HepG2 (cell line): ENCODE measurements around the gene MIB2. TPM values are rescaled to one million over a fixed set of nuclear protein-coding genes. Genes with fewer than 3 reads are reported as not detected.

Source experiments
- AFF4 ChIP-seq: sonication (generic); formaldehyde crosslinking; IDR thresholded peaks from 2 replicates; pipeline ENCODE4 v1.4.0; 2020; ENCODE audit warnings: missing genetic modification reagents
- ASH2L ChIP-seq: fragments of 300-600, 200-600 bp; sonication (generic); IDR thresholded peaks from 2 replicates; pipeline ENCODE4 v1.7.0; 2017; ENCODE audit warnings: low read depth, mild to moderate bottlenecking, moderate library complexity, mixed read lengths, low read length; ENCODE audit not compliant: insufficient read length
- CREB1 ChIP-seq, 2 experiments: fragments of 450-650 bp in 1 of 2; IDR thresholded peaks; 2 replicates each; pipeline ENCODE4 v1.6.1; 2016 to 2017; ENCODE audit warnings: control low read depth in 1 of 2, mild to moderate bottlenecking in 1 of 2, missing compliant biosample characterization in 1 of 2, missing genetic modification characterization in 1 of 2
- CTCF ChIP-seq: sonication (generic); formaldehyde crosslinking; IDR thresholded peaks from 2 replicates; pipeline ENCODE4 v1.5.0; 2020; ENCODE audit warnings: mild to moderate bottlenecking, missing genetic modification reagents, moderate library complexity
- FOXA1 ChIP-seq, 2 experiments: fragments of 450-650 bp in 1 of 2; sonication (generic) in 1 of 2; formaldehyde crosslinking in 1 of 2; IDR thresholded peaks; 2 replicates each; pipeline versions ENCODE4 v1.4.0 to v1.6.1; 2016 to 2020; ENCODE audit warnings: missing genetic modification reagents in 1 of 2
- HOXA7 ChIP-seq: sonication (generic); formaldehyde crosslinking; IDR thresholded peaks from 2 replicates; pipeline ENCODE4 v1.8.1; 2022; ENCODE audit warnings: mild to moderate bottlenecking, missing genetic modification reagents, moderate library complexity
- HOXA9 ChIP-seq: sonication (generic); formaldehyde crosslinking; IDR thresholded peaks from 2 replicates; pipeline ENCODE4 v1.8.1; 2022; ENCODE audit warnings: missing genetic modification reagents, mild to moderate bottlenecking, moderate library complexity, borderline replicate concordance
- NR2F1 ChIP-seq, 2 experiments: fragments of 450-650 bp in 1 of 2; formaldehyde crosslinking in 1 of 2; IDR thresholded peaks; 2 replicates each; pipeline versions ENCODE4 v1.5.0 to v1.6.1; 2016 to 2020; ENCODE audit warnings: mild to moderate bottlenecking in 1 of 2, missing compliant biosample characterization in 1 of 2, missing genetic modification reagents in 1 of 2, moderate library complexity in 1 of 2
- SALL1 ChIP-seq: sonication (generic); formaldehyde crosslinking; IDR thresholded peaks from 2 replicates; pipeline ENCODE4 v1.8.0; 2022; ENCODE audit warnings: mild to moderate bottlenecking, missing genetic modification reagents
- ZFX ChIP-seq: sonication (generic); formaldehyde crosslinking; IDR thresholded peaks from 2 replicates; pipeline ENCODE4 v1.4.0; 2020; ENCODE audit warnings: mild to moderate bottlenecking, low read depth, missing genetic modification reagents, moderate library complexity
- ZNF446 ChIP-seq: sonication (generic); formaldehyde crosslinking; IDR thresholded peaks from 2 replicates; pipeline ENCODE4 v1.5.0; 2020; ENCODE audit warnings: mild to moderate bottlenecking, missing genetic modification reagents
- ZNF547 ChIP-seq: sonication (generic); formaldehyde crosslinking; IDR thresholded peaks from 2 replicates; pipeline ENCODE4 v1.5.1; 2020; ENCODE audit warnings: mild to moderate bottlenecking, missing genetic modification reagents
- ZNF75D ChIP-seq: sonication (generic); formaldehyde crosslinking; IDR thresholded peaks from 2 replicates; pipeline ENCODE4 v1.8.1; 2023; ENCODE audit warnings: missing genetic modification reagents, mild to moderate bottlenecking, borderline replicate concordance
- ZNF850 ChIP-seq: sonication (generic); formaldehyde crosslinking; conservative IDR thresholded peaks from 2 replicates; pipeline ENCODE4 v1.9.0; 2021; ENCODE audit warnings: mild to moderate bottlenecking, missing genetic modification reagents
- ZSCAN25 ChIP-seq: sonication (generic); formaldehyde crosslinking; IDR thresholded peaks from 2 replicates; pipeline ENCODE4 v1.8.0; 2022; ENCODE audit warnings: mild to moderate bottlenecking, missing genetic modification reagents
- polyA plus RNA-seq, 8 experiments: library from polyadenylated mRNA; depleted of rRNA in 3 of 8; stranded (reverse) in 7 of 8; unstranded in 1 of 8; fragments of >200 nt; fragmentation: Illumina TruSeq in 4 of 8; extraction: Trizol in 4 of 8; gene quantifications; 2 replicates each; pipeline versions ENCODE4 v1.2.1 to v1.2.3, GENCODE V29; 2011 to 2016; ENCODE audit warnings: low read depth in 4 of 8, missing spikeins in 1 of 8, mixed read lengths in 1 of 8; ENCODE audit not compliant: insufficient read depth in 1 of 8
- total RNA-seq, 5 experiments: library from RNA; depleted of rRNA; stranded (reverse); fragments of >200 nt; fragmentation: Illumina TruSeq; extraction: Trizol; gene quantifications; 2 replicates each; pipeline ENCODE4 v1.2.3, GENCODE V29; 2016; ENCODE audit warnings: low read depth in 1 of 5
- TF ChIP-seq, protein P1 (sequence below): sonication (generic); formaldehyde crosslinking; IDR thresholded peaks from 2 replicates; pipeline ENCODE4 v1.4.0; 2020; ENCODE audit warnings: missing genetic modification reagents
- TF ChIP-seq, protein P2 (sequence below): IDR thresholded peaks from 2 replicates; pipeline ENCODE4 v1.6.1; 2016; ENCODE audit warnings: mild to moderate bottlenecking, missing biosample characterization, missing genetic modification reagents
- TF ChIP-seq, protein P3 (sequence below): sonication (generic); formaldehyde crosslinking; IDR thresholded peaks from 2 replicates; pipeline ENCODE4 v1.5.1; 2020; ENCODE audit warnings: mild to moderate bottlenecking, missing genetic modification reagents, borderline replicate concordance

The MIB2 gene
- total and polyA plus RNA-seq, 2 of the 13 experiments (the other 11 are each of a cell fraction or from before 2014, with no cell fraction given) = 19.9 to 30.4 TPM

DNA sequence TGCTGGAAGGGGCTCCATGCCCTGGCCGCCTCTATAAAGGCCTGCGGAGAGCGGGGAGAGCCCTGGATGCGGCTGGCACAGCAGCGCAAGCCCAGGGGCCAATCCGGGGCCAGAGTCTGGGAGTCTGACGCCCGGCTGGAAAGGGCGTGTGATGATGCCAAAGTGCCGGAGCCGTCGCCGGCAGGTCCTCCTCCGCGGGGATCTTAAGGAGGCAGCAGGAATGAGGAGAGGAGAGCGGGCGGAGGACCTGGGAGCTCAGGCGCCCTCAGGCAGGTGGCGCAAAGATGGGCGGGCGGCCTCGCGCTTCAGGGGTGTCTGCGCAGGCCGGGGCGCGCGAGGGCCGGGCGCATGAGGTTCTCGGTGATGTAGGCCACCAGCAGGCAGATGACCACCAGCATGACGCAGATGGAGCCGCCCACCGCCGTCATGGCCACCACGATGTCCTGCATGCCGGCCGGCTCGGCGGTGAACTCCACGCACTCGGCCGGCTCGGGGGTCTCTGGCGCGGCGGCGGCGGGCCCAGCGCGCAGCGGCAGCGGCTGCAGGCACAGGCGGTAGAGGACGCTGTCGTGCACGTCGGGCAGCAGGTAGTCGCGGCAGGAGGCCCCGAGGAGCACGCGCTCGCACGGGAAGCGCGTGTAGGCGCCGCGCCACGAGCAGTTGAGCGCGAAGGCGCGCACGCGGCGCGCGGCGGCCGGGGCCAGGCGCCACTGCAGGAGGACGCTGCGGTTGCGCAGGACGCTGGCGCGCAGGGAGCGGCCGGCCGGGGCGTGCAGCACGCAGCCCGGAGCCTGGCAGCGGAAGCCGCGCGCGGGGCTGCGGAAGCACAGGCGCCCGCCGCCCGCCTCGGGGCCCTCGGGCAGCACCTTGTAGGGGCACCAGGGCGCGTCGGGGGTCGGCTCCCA is 16.0 kb upstream of the MIB2 start (continued):
- TF ChIP-seq, protein P1, sequence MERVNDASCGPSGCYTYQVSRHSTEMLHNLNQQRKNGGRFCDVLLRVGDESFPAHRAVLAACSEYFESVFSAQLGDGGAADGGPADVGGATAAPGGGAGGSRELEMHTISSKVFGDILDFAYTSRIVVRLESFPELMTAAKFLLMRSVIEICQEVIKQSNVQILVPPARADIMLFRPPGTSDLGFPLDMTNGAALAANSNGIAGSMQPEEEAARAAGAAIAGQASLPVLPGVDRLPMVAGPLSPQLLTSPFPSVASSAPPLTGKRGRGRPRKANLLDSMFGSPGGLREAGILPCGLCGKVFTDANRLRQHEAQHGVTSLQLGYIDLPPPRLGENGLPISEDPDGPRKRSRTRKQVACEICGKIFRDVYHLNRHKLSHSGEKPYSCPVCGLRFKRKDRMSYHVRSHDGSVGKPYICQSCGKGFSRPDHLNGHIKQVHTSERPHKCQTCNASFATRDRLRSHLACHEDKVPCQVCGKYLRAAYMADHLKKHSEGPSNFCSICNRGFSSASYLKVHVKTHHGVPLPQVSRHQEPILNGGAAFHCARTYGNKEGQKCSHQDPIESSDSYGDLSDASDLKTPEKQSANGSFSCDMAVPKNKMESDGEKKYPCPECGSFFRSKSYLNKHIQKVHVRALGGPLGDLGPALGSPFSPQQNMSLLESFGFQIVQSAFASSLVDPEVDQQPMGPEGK = no peak
- no peak for TF ChIP-seq CREB1 (IDR thresholded peaks at IDR 0.05)
- TF ChIP-seq CREB1 (CRISPR knock-in tag; IDR thresholded peaks at IDR 0.05) = no peak
- no peak for TF ChIP-seq ZNF75D (CRISPR knock-in tag)
- TF ChIP-seq, protein P2, sequence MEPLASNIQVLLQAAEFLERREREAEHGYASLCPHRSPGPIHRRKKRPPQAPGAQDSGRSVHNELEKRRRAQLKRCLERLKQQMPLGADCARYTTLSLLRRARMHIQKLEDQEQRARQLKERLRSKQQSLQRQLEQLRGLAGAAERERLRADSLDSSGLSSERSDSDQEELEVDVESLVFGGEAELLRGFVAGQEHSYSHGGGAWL = no peak
- TF ChIP-seq HOXA9 (CRISPR knock-in tag) = no peak
- peak; percentile 27; the same call in 1 of the 2 replicates for TF ChIP-seq ZFX (CRISPR knock-in tag)
- no peak for TF ChIP-seq FOXA1 (IDR thresholded peaks at IDR 0.05)
- TF ChIP-seq FOXA1 (CRISPR knock-in tag; IDR thresholded peaks at IDR 0.05) = no peak
- TF ChIP-seq ZSCAN25 = no peak
- TF ChIP-seq, protein P3, sequence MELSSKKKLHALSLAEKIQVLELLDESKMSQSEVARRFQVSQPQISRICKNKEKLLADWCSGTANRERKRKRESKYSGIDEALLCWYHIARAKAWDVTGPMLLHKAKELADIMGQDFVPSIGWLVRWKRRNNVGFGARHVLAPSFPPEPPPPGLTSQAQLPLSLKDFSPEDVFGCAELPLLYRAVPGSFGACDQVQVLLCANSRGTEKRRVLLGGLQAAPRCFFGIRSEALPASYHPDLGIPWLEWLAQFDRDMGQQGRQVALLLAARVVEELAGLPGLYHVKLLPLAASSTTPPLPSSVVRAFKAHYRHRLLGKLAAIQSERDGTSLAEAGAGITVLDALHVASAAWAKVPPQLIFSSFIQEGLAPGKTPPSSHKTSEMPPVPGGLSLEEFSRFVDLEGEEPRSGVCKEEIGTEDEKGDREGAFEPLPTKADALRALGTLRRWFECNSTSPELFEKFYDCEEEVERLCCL (CRISPR knock-in tag) = no peak
- TF ChIP-seq CTCF (CRISPR knock-in tag) = peak; percentile 23; the same call in 1 of the 2 replicates
- no peak for TF ChIP-seq ASH2L
- peak; percentile 71; the same call in 1 of the 2 replicates for TF ChIP-seq ZNF446 (CRISPR knock-in tag)
- TF ChIP-seq AFF4 (CRISPR knock-in tag) = no peak
- TF ChIP-seq SALL1 (CRISPR knock-in tag) = 0 out of 2 replicates have a peak, but pooled peaks have one; percentile 9
- TF ChIP-seq HOXA7 (CRISPR knock-in tag) = no peak
- TF ChIP-seq ZNF547 (CRISPR knock-in tag) = no peak
- no peak for TF ChIP-seq NR2F1 (CRISPR knock-in tag; IDR thresholded peaks at IDR 0.05)
- TF ChIP-seq ZNF850 = no peak
